Measurements from ENCODE around the gene DNAJC4.

Gene DNAJC4

GRCh38 chr11:64266339-64266738 is 36.0 kb downstream of the DNAJC4 start:
- no peak for DNase-seq (ENCODE audit: low spot score)
- in situ Hi-C loops (cut with MboI; ENCODE audit: low sequenced_read_pairs, unreplicated experiment): no loop called here
- no peak for TF ChIP-seq CTCF (IDR thresholded peaks at IDR 0.05; ENCODE audit: borderline replicate concordance, control extremely low read depth, extremely low read depth, insufficient read depth, missing control alignments)

- in situ Hi-C loops (cut with MboI; ENCODE audit: low sequenced_read_pairs, unreplicated experiment): no loop called here
- DNase-seq (ENCODE audit: low spot score): no peak
- no peak for TF ChIP-seq CTCF (IDR thresholded peaks at IDR 0.05; ENCODE audit: borderline replicate concordance, control extremely low read depth, extremely low read depth, insufficient read depth, missing control alignments)
Observed at GRCh38 chr11:64267207-64267945, 37.0 kb downstream of the DNAJC4 start.

GRCh38 chr11:64268025-64268892 is 37.9 kb downstream of the DNAJC4 start:
- no peak for TF ChIP-seq CTCF (IDR thresholded peaks at IDR 0.05; ENCODE audit: borderline replicate concordance, control extremely low read depth, extremely low read depth, insufficient read depth, missing control alignments)
- in situ Hi-C loops (cut with MboI; ENCODE audit: low sequenced_read_pairs, unreplicated experiment): no loop called here
- no peak for DNase-seq (ENCODE audit: low spot score)

- TF ChIP-seq CTCF (IDR thresholded peaks at IDR 0.05; ENCODE audit: borderline replicate concordance, control extremely low read depth, extremely low read depth, insufficient read depth, missing control alignments): peak; percentile 6
- DNase-seq (ENCODE audit: low spot score): peak; percentile 72
- in situ Hi-C loops (cut with MboI; ENCODE audit: low sequenced_read_pairs, unreplicated experiment): no loop called here
Observed at GRCh38 chr11:64268893-64269539, 38.7 kb downstream of the DNAJC4 start.

GRCh38 chr11:64269540-64270220 is 39.3 kb downstream of the DNAJC4 start:
- in situ Hi-C loops (cut with MboI; ENCODE audit: low sequenced_read_pairs, unreplicated experiment): no loop called here
- no peak for TF ChIP-seq CTCF (IDR thresholded peaks at IDR 0.05; ENCODE audit: borderline replicate concordance, control extremely low read depth, extremely low read depth, insufficient read depth, missing control alignments)
- DNase-seq (ENCODE audit: low spot score): peak; percentile 91
